ENCODE measurements around the gene TAGLN3.

The TAGLN3 gene

GRCh38 chr3:111998636-111999483 is at the start of gene TAGLN3:
TAGLN3 (plus strand) TSS chr3:111998922; CDS start chr3:111999423, 501 bp downstream.
- no peak for DNase-seq (ENCODE audit: low spot score)
- H3K27ac ChIP-seq, result no peak within 1 kb of the TSS
- CTCF ChIA-PET, result interaction anchor here (1.4 kb wide), 1 partner anchor 10 kb away, joined by 10 read pairs; no protein-coding TSS in a partner anchor

GRCh38 chr3:111949712-111950111 is 49.0 kb upstream of the TAGLN3 start:
- no peak overlapping the region for H3K27ac ChIP-seq
- CTCF ChIA-PET, result no interaction called here
- POLR2A ChIA-PET (ENCODE audit: low non-redundant PET), result no interaction called here
- DNase-seq (ENCODE audit: low spot score), result no peak
- TF ChIP-seq, protein P1, sequence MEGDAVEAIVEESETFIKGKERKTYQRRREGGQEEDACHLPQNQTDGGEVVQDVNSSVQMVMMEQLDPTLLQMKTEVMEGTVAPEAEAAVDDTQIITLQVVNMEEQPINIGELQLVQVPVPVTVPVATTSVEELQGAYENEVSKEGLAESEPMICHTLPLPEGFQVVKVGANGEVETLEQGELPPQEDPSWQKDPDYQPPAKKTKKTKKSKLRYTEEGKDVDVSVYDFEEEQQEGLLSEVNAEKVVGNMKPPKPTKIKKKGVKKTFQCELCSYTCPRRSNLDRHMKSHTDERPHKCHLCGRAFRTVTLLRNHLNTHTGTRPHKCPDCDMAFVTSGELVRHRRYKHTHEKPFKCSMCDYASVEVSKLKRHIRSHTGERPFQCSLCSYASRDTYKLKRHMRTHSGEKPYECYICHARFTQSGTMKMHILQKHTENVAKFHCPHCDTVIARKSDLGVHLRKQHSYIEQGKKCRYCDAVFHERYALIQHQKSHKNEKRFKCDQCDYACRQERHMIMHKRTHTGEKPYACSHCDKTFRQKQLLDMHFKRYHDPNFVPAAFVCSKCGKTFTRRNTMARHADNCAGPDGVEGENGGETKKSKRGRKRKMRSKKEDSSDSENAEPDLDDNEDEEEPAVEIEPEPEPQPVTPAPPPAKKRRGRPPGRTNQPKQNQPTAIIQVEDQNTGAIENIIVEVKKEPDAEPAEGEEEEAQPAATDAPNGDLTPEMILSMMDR (conservative IDR thresholded peaks at IDR 0.05; ENCODE audit: low read depth), result no peak

More at GRCh38 chr3:111998636-111999483, at the start of gene TAGLN3:
- POLR2A ChIA-PET (ENCODE audit: low non-redundant PET), result no interaction called here
- TF ChIP-seq, protein P1 (conservative IDR thresholded peaks at IDR 0.05; ENCODE audit: low read depth), result no peak

GRCh38 chr3:111951032-111951431 is 47.7 kb upstream of the TAGLN3 start:
- CTCF ChIA-PET, result no interaction called here
- no peak for DNase-seq (ENCODE audit: low spot score)
- POLR2A ChIA-PET (ENCODE audit: low non-redundant PET), result no interaction called here
- H3K27ac ChIP-seq, result no peak overlapping the region
- TF ChIP-seq, protein P1 (conservative IDR thresholded peaks at IDR 0.05; ENCODE audit: low read depth), result no peak

DNA sequence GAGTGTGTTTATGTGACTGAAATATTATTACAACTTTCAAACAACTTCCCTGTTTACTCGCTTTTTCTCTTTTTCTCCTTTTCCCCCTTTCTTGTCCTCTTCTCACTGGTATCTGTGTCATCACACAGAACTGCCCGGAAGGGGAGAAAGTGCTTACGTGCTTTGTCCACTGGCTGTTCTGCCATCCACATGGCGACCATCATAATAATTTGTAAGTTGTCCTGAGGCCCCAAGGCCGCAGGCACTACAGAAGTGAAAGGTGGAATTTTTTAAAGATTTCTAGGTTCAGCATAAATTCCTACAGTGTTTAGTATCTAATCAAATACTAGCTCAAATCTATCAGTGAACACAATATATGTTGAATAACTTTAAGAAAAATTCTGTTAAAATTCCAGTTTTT is 46.6 kb upstream of the TAGLN3 start:
- POLR2A ChIA-PET (ENCODE audit: low non-redundant PET), result no interaction called here

DNA sequence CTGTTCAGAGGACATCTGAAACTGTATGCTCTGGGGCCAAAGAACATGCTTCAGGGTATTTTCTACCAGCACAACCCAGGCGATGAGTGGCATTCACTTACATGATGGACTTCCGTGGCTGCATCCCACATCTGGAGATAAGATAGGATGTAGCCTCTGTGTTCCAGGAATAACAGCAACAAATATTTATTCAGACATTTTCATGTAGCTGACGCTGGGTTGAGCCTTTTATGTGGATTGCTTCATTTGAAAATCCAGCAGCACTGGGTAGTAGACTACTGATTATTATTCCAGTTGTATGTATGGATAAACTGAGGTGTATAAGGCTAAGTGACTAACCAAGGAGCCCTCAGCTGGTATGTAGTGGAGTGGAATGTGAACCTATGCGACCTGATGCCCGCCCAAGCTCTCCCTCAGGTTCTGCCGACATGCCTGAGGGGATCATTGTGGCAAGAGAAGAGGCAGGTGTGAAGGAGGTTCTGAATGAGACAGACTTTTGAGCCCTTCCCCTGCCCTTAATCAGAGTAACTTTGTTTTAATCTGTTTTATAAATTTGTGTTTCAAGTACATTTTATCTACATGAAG is 45.8 kb upstream of the TAGLN3 start:
- POLR2A ChIA-PET (ENCODE audit: low non-redundant PET), result no interaction called here
- no peak for DNase-seq (ENCODE audit: low spot score)
- no peak overlapping the region for H3K27ac ChIP-seq
- TF ChIP-seq, protein P1 (conservative IDR thresholded peaks at IDR 0.05; ENCODE audit: low read depth), result no peak
- CTCF ChIA-PET, result no interaction called here

More for the DNA sequence above, 46.6 kb upstream of the TAGLN3 start:
- TF ChIP-seq, protein P1 (conservative IDR thresholded peaks at IDR 0.05; ENCODE audit: low read depth), result no peak
- CTCF ChIA-PET, result no interaction called here
- no peak for DNase-seq (ENCODE audit: low spot score)
- no peak overlapping the region for H3K27ac ChIP-seq

DNA sequence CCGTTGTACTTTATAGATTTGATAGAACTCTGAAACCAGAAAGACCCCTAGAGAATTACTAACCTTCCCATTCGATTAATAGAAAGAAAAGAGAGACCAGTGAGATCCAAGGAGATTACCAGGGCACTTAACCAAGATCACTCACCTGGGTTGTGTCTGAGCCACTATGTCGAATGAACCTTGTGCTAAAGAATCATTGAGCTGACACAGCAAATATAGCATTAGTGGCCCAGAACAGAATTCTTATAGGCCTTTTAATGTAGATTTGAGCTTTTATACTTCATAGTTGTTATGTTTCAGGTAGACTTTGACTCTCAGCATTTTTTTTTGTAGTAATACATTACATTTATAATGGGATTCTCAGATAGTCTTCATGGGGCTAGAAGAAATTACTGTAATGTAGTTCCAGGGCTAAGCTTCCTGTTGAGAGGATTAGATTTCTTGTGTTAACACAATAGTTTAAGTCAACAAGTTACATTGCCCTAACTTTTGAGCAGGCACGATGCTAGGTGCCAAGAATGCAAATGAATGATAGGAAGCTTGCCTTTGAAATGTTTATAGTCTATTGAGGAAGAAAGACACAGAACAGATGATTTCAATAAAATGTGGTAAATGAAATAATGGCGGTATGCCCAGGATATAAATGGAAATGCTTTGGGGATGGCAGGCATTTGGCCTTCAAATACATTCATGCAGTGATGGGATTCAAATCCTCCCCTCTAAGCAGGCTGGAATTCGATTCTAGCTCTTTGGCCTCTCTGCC is 44.3 kb upstream of the TAGLN3 start:
- CTCF ChIA-PET, result no interaction called here
- TF ChIP-seq, protein P1 (conservative IDR thresholded peaks at IDR 0.05; ENCODE audit: low read depth), result no peak
- DNase-seq (ENCODE audit: low spot score), result no peak
- no peak overlapping the region for H3K27ac ChIP-seq
- POLR2A ChIA-PET (ENCODE audit: low non-redundant PET), result no interaction called here
